K562 (cell line): ENCODE results near the gene BTBD18. TPM values are rescaled to one million over a fixed set of nuclear protein-coding genes. Genes with fewer than 3 reads are reported as not detected.

Experiments used
- BCOR ChIP-seq: fragments of 450-650 bp; IDR thresholded peaks from 2 replicates; pipeline ENCODE4 v1.6.1; 2016
- DPF2 ChIP-seq: fragments of 450-650 bp; IDR thresholded peaks from 2 replicates; pipeline ENCODE4 v1.6.1; 2016
- HDAC1 ChIP-seq, 2 experiments: fragments of 450-650 bp; IDR thresholded peaks; 2 replicates each; pipeline ENCODE4 v1.6.1; 2016 to 2017; ENCODE audit warnings: inconsistent platforms in 1 of 2, mild to moderate bottlenecking in 1 of 2, moderate library complexity in 1 of 2
- HMGXB4 ChIP-seq: sonication (generic); formaldehyde crosslinking; IDR thresholded peaks from 2 replicates; pipeline ENCODE4 v1.8.1; 2023; ENCODE audit warnings: mild to moderate bottlenecking, missing genetic modification reagents
- MXD1 ChIP-seq: fragments of 250-450 bp; sonication (Bioruptor Pico); IDR thresholded peaks from 2 replicates; pipeline ENCODE4 v1.8.0; 2021; ENCODE audit warnings: borderline replicate concordance, mild to moderate bottlenecking, moderate library complexity; ENCODE audit not compliant: poor library complexity, severe bottlenecking
- MYC ChIP-seq, 2 experiments: fragments of 250-450 bp in 1 of 2; sonication (Bioruptor Pico) in 1 of 2; IDR thresholded peaks; 2 replicates each; pipeline versions ENCODE4 v1.5.1 to v1.6.1; 2012 to 2021; ENCODE audit warnings: low read depth in 2 of 2, borderline replicate concordance in 1 of 2, improper control_type of control experiment in 1 of 2, low read length in 1 of 2, mild to moderate bottlenecking in 1 of 2, moderate library complexity in 1 of 2
- RBFOX2 ChIP-seq: fragments of 200-400 bp; formaldehyde crosslinking; IDR thresholded peaks from 2 replicates; pipeline ENCODE4 v1.6.1; 2017; ENCODE audit warnings: low read depth, mild to moderate bottlenecking, low read length, moderate library complexity
- SMARCE1 ChIP-seq: fragments of 450-650 bp; IDR thresholded peaks from 2 replicates; pipeline ENCODE4 v1.7.1; 2016; ENCODE audit warnings: mild to moderate bottlenecking
- SP1 ChIP-seq: sonication (generic); formaldehyde crosslinking; IDR thresholded peaks from 2 replicates; pipeline ENCODE4 v1.8.1; 2022; ENCODE audit warnings: mild to moderate bottlenecking, missing genetic modification reagents
- TARDBP ChIP-seq: fragments of 450-650 bp; IDR thresholded peaks from 2 replicates; pipeline ENCODE4 v1.6.1; 2016
- ZNF263 ChIP-seq: sonication (generic); formaldehyde crosslinking; IDR thresholded peaks from 2 replicates; pipeline ENCODE4 v1.8.0; 2022; ENCODE audit warnings: mild to moderate bottlenecking, missing genetic modification reagents, borderline replicate concordance
- polyA plus RNA-seq, 8 experiments: library from polyadenylated mRNA; depleted of rRNA in 4 of 8; stranded (reverse) in 5 of 8; unstranded in 3 of 8; fragments of >200 nt; fragmentation: Nextera tagmentation in 2 of 8; fragmentation: Illumina TruSeq in 1 of 8; extraction: Ambion mirVana in 2 of 8; extraction: Trizol in 1 of 8; gene quantifications; 2 replicates each; pipeline versions ENCODE4 v1.2.1 to v1.2.3, GENCODE V29; 2011 to 2014; ENCODE audit warnings: inconsistent platforms in 1 of 8, missing spikeins in 1 of 8
- total RNA-seq, 7 experiments: library from RNA; depleted of rRNA in 6 of 7; stranded (reverse); fragments of >200 nt in 6 of 7; fragmentation: Illumina TruSeq in 2 of 7; extraction: Trizol in 2 of 7; gene quantifications; 2 replicates each; pipeline versions ENCODE4 v1.2.1 to v1.2.3, GENCODE V29; 2011 to 2021; ENCODE audit warnings: low replicate concordance in 1 of 7
- TF ChIP-seq, protein P1 (sequence below): fragments of 450-650 bp; IDR thresholded peaks from 2 replicates; pipeline ENCODE4 v1.6.1; 2016; ENCODE audit warnings: low read depth
- TF ChIP-seq, protein P2 (sequence below): fragments of 450-650 bp; formaldehyde crosslinking; IDR thresholded peaks from 2 replicates; pipeline ENCODE4 v1.4.0; 2020; ENCODE audit warnings: mild to moderate bottlenecking, mixed read lengths

BTBD18 gene
- total and polyA plus RNA-seq, 9 of the 15 experiments (the other 6 are each of a cell fraction or from before 2014, with no cell fraction given), result 0.06 TPM; not detected in 8

GRCh38 chr11:57711414-57712255, 40.0 kb downstream of the BTBD18 start, which contains the start of gene MED19 (continued):
- TF ChIP-seq, protein P1, sequence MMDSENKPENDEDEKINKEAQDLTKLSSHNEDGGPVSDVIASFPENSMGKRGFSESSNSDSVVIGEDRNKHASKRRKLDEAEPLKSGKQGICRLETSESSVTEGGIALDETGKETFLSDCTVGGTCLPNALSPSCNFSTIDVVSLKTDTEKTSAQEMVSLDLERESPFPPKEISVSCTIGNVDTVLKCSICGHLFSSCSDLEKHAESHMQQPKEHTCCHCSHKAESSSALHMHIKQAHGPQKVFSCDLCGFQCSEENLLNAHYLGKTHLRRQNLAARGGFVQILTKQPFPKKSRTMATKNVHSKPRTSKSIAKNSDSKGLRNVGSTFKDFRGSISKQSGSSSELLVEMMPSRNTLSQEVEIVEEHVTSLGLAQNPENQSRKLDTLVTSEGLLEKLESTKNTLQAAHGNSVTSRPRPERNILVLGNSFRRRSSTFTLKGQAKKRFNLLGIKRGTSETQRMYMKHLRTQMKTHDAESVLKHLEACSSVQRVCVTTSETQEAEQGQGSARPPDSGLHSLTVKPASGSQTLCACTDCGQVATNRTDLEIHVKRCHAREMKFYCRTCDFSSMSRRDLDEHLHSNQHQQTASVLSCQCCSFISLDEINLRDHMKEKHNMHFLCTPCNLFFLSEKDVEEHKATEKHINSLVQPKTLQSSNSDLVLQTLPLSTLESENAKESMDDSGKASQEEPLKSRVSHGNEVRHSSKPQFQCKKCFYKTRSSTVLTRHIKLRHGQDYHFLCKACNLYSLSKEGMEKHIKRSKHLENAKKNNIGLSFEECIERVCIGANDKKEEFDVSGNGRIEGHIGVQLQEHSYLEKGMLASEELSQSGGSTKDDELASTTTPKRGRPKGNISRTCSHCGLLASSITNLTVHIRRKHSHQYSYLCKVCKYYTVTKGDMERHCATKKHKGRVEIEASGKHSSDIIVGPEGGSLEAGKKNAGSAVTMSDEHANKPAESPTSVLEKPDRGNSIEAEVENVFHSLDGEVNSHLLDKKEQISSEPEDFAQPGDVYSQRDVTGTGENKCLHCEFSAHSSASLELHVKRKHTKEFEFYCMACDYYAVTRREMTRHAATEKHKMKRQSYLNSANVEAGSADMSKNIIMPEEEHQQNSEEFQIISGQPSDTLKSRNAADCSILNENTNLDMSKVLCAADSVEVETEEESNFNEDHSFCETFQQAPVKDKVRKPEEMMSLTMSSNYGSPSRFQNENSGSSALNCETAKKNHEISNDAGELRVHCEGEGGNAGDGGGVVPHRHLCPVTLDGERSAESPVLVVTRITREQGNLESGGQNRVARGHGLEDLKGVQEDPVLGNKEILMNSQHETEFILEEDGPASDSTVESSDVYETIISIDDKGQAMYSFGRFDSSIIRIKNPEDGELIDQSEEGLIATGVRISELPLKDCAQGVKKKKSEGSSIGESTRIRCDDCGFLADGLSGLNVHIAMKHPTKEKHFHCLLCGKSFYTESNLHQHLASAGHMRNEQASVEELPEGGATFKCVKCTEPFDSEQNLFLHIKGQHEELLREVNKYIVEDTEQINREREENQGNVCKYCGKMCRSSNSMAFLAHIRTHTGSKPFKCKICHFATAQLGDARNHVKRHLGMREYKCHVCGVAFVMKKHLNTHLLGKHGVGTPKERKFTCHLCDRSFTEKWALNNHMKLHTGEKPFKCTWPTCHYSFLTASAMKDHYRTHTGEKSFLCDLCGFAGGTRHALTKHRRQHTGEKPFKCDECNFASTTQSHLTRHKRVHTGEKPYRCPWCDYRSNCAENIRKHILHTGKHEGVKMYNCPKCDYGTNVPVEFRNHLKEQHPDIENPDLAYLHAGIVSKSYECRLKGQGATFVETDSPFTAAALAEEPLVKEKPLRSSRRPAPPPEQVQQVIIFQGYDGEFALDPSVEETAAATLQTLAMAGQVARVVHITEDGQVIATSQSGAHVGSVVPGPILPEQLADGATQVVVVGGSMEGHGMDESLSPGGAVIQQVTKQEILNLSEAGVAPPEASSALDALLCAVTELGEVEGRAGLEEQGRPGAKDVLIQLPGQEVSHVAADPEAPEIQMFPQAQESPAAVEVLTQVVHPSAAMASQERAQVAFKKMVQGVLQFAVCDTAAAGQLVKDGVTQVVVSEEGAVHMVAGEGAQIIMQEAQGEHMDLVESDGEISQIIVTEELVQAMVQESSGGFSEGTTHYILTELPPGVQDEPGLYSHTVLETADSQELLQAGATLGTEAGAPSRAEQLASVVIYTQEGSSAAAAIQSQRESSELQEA, result no peak
- TF ChIP-seq SP1 (CRISPR knock-in tag) (peak; percentile 31; the same call in 1 of the 2 replicates), MXD1 (CRISPR knock-in tag) (no peak), HDAC1 (IDR thresholded peaks at IDR 0.05) (peak in 1 of 2 experiments; percentile 79; a peak in 2 of 4 replicates), TARDBP (0 out of 2 replicates have a peak, but pooled peaks have one; percentile 47), BCOR (peak; percentile 51; the same call in 1 of the 2 replicates), HMGXB4 (peak; percentile 30; the same call in 1 of the 2 replicates), MYC (IDR thresholded peaks at IDR 0.05; ENCODE audit: low read depth, low read length) (no peak), MYC (CRISPR knock-in tag; IDR thresholded peaks at IDR 0.05; ENCODE audit: borderline replicate concordance, low read depth) (0 out of 2 replicates have a peak, but pooled peaks have one; percentile 56), RBFOX2 (peak; percentile 81), DPF2 (0 out of 2 replicates have a peak, but pooled peaks have one; percentile 17), ZNF263 (CRISPR knock-in tag) (peak; percentile 38; the same call in 1 of the 2 replicates), SMARCE1 (0 out of 2 replicates have a peak, but pooled peaks have one; percentile 10)
- TF ChIP-seq, protein P2, sequence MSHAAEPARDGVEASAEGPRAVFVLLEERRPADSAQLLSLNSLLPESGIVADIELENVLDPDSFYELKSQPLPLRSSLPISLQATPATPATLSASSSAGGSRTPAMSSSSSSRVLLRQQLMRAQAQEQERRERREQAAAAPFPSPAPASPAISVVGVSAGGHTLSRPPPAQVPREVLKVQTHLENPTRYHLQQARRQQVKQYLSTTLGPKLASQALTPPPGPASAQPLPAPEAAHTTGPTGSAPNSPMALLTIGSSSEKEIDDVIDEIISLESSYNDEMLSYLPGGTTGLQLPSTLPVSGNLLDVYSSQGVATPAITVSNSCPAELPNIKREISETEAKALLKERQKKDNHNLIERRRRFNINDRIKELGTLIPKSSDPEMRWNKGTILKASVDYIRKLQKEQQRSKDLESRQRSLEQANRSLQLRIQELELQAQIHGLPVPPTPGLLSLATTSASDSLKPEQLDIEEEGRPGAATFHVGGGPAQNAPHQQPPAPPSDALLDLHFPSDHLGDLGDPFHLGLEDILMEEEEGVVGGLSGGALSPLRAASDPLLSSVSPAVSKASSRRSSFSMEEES, result no peak
